ENCODE measurements around the gene PHLDA3.

GRCh38 chr1:201485184-201485774, 16.3 kb upstream of the PHLDA3 start:
- TF ChIP-seq CTCF (IDR thresholded peaks at IDR 0.05) (no peak), POLR2A (IDR thresholded peaks at IDR 0.05) (no peak), EP300 (IDR thresholded peaks at IDR 0.05) (no peak)

Data from tibial nerve (tissue), 4 donors.